ENCODE measurements around the gene CCDC122. TPM values are rescaled to one million over a fixed set of nuclear protein-coding genes. Genes with fewer than 3 reads are reported as not detected.

CCDC122 gene
- total and polyA plus RNA-seq, 9 of the 15 experiments (the other 6 are each of a cell fraction or from before 2014, with no cell fraction given), result not detected

DNA sequence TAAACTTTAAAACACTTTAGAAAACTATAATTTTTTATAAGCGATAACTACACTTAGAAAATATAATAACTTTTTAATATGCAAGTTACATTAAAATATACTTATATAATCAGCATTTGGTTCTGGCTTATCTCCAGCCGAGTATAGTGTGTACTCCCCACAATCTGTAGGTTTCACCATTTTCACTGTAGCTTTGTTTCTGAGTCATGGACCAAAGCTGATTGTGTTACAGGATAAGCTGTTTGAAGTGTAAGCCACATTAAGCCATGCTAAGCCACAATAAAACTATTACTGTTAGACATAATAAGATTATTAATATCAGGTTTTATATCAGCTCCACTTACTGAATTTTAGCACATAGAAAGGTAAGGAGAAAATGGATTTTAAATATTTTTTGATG lies 43.8 kb downstream of the CCDC122 start:
- Histone ChIP-seq H2AFZ (ENCODE audit: low read depth, low read length) (no peak overlapping the region), H3K9me3 (replicated peaks; ENCODE audit: control insufficient read depth, insufficient read depth, low read depth, low read length) (no peaks in the 10 kb centered on the region), H4K20me1 (replicated peaks; ENCODE audit: control insufficient read depth, insufficient read depth, low read length) (no peaks in the 10 kb centered on the region), H3K27ac (ENCODE audit: extremely low read depth, low read depth, low read length) (no peak overlapping the region), H3K4me1 (replicated peaks in 1 of 2; ENCODE audit: control insufficient read depth in 2 of 2, insufficient read depth in 2 of 2, low read length in 2 of 2) (no peaks in the 10 kb centered on the region), H3K9ac (ENCODE audit: insufficient read depth in 1 of 2, low read depth in 2 of 2, low read length in 2 of 2) (no peak overlapping the region), H3K27me3 (ENCODE audit: control insufficient read depth in 2 of 2, insufficient read depth in 2 of 2, low read length in 2 of 2) (no peaks in the 10 kb centered on the region), H3K9me1 (ENCODE audit: control insufficient read depth, insufficient read depth, low read length) (no peaks in the 10 kb centered on the region), H3K79me2 (ENCODE audit: control insufficient read depth, insufficient read depth, low read length) (no peaks in the 10 kb centered on the region), H3K4me3 (no peak overlapping the region), H3K4me2 (ENCODE audit: insufficient read depth, low read length) (no peak overlapping the region), H3K36me3 (ENCODE audit: control insufficient read depth, insufficient read depth, low read length) (no peaks in the 10 kb centered on the region)
- TF ChIP-seq ZNF518B (CRISPR knock-in tag; IDR thresholded peaks at IDR 0.05), result no peak
- CTCF ChIA-PET (ENCODE audit: low intra/inter-chr PET ratio), result no interaction called here
- intact Hi-C loops (cut with micrococcal nuclease) (no loop called here), in situ Hi-C loops (cut with MboI) (no loop called here)
- POLR2A ChIA-PET, result no interaction called here
- FAIRE-seq, result no peak
- no peak for DNase-seq (ENCODE audit: extremely low read depth in 1 of 4, low spot score in 3 of 4)
- BruUV-seq (replicated peaks), result no TSS peak
- no peak for ATAC-seq
- 0% methylated on average over 2 of the region's 2 CpGs for WGBS (ENCODE audit: insufficient coverage, low coverage, missing lambda C conversion rate)

GRCh38 chr13:43831088-43831487 lies 48.5 kb downstream of the CCDC122 start:
- no peak overlapping the region for H3K9ac ChIP-seq (ENCODE audit: insufficient read depth in 1 of 2, low read depth in 2 of 2, low read length in 2 of 2)
- H2AFZ ChIP-seq (ENCODE audit: low read depth, low read length), result no peak overlapping the region
- ChIA-PET CTCF (ENCODE audit: low intra/inter-chr PET ratio) (no interaction called here), POLR2A (no interaction called here)
- H3K4me1 ChIP-seq (replicated peaks in 1 of 2; ENCODE audit: control insufficient read depth in 2 of 2, insufficient read depth in 2 of 2, low read length in 2 of 2), result no peaks in the 10 kb centered on the region
- FAIRE-seq, result no peak
- 0% methylated on average over 2 of the region's 2 CpGs for WGBS (ENCODE audit: insufficient coverage, low coverage, missing lambda C conversion rate)
- H3K36me3 ChIP-seq (ENCODE audit: control insufficient read depth, insufficient read depth, low read length), result no peaks in the 10 kb centered on the region
- in situ Hi-C loops (cut with MboI) (no loop called here), intact Hi-C loops (cut with micrococcal nuclease) (no loop called here)
- H3K27me3 ChIP-seq (ENCODE audit: control insufficient read depth in 2 of 2, insufficient read depth in 2 of 2, low read length in 2 of 2), result no peaks in the 10 kb centered on the region
- no peak overlapping the region for H3K4me3 ChIP-seq
- H3K9me3 ChIP-seq (replicated peaks; ENCODE audit: control insufficient read depth, insufficient read depth, low read depth, low read length), result no peaks in the 10 kb centered on the region
- ATAC-seq, result no peak
- DNase-seq (ENCODE audit: extremely low read depth in 1 of 4, low spot score in 3 of 4), result no peak
- BruUV-seq (replicated peaks), result no TSS peak
- no peak overlapping the region for H3K4me2 ChIP-seq (ENCODE audit: insufficient read depth, low read length)
- no peak overlapping the region for H3K27ac ChIP-seq (ENCODE audit: extremely low read depth, low read depth, low read length)
- H4K20me1 ChIP-seq (replicated peaks; ENCODE audit: control insufficient read depth, insufficient read depth, low read length), result no peaks in the 10 kb centered on the region
- H3K9me1 ChIP-seq (ENCODE audit: control insufficient read depth, insufficient read depth, low read length), result no peaks in the 10 kb centered on the region
- no peaks in the 10 kb centered on the region for H3K79me2 ChIP-seq (ENCODE audit: control insufficient read depth, insufficient read depth, low read length)
- no peak for TF ChIP-seq ZNF133 (CRISPR knock-in tag; IDR thresholded peaks at IDR 0.05)
- TF ChIP-seq ZC3H11A (IDR thresholded peaks at IDR 0.05; ENCODE audit: low read depth, low read length), result no peak
- no peak for TF ChIP-seq NFIC (IDR thresholded peaks at IDR 0.05)
- TF ChIP-seq, protein P1, sequence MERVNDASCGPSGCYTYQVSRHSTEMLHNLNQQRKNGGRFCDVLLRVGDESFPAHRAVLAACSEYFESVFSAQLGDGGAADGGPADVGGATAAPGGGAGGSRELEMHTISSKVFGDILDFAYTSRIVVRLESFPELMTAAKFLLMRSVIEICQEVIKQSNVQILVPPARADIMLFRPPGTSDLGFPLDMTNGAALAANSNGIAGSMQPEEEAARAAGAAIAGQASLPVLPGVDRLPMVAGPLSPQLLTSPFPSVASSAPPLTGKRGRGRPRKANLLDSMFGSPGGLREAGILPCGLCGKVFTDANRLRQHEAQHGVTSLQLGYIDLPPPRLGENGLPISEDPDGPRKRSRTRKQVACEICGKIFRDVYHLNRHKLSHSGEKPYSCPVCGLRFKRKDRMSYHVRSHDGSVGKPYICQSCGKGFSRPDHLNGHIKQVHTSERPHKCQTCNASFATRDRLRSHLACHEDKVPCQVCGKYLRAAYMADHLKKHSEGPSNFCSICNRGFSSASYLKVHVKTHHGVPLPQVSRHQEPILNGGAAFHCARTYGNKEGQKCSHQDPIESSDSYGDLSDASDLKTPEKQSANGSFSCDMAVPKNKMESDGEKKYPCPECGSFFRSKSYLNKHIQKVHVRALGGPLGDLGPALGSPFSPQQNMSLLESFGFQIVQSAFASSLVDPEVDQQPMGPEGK (CRISPR knock-in tag; IDR thresholded peaks at IDR 0.05; ENCODE audit: borderline replicate concordance), result no peak
- TF ChIP-seq FOXK2 (conservative IDR thresholded peaks at IDR 0.05 in 1 of 2, IDR thresholded peaks at IDR 0.05 in 1 of 2; ENCODE audit: low read depth in 2 of 2), result no peak
- TF ChIP-seq HDAC8 (tag; IDR thresholded peaks at IDR 0.05), result no peak
- TF ChIP-seq, protein P2, sequence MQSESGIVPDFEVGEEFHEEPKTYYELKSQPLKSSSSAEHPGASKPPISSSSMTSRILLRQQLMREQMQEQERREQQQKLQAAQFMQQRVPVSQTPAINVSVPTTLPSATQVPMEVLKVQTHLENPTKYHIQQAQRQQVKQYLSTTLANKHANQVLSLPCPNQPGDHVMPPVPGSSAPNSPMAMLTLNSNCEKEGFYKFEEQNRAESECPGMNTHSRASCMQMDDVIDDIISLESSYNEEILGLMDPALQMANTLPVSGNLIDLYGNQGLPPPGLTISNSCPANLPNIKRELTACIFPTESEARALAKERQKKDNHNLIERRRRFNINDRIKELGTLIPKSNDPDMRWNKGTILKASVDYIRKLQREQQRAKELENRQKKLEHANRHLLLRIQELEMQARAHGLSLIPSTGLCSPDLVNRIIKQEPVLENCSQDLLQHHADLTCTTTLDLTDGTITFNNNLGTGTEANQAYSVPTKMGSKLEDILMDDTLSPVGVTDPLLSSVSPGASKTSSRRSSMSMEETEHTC (IDR thresholded peaks at IDR 0.05), result no peak
- TF ChIP-seq SMAD1 (IDR thresholded peaks at IDR 0.05; ENCODE audit: low read depth, low read length, partially characterized antibody), result no peak
- TF ChIP-seq DIDO1 (tag; IDR thresholded peaks at IDR 0.05; ENCODE audit: low read depth), result no peak

All from K562 (cell line).